Measurements from ENCODE around the gene MYL6B. TPM values are rescaled to one million over a fixed set of nuclear protein-coding genes. Genes with fewer than 3 reads are reported as not detected.

MYL6B gene
- total and polyA plus RNA-seq, 8 donors = 32.6 to 193 (median 161) TPM

- Histone ChIP-seq H3K9me3 (no peaks in the 10 kb centered on the region), H3K4me1 (peaks cover 21 to 45% of the 10 kb centered on the region in 2 donors), H3K27me3 (no peaks in the 10 kb centered on the region), H3K36me3 (peaks cover 0 to 60% of the 10 kb centered on the region in 2 donors), H3K27ac (peak overlapping the region; percentile 94 to 97), H3K4me3 (peak overlapping the region; percentile 47 to 88)
- no peak for TF ChIP-seq CTCF (IDR thresholded peaks at IDR 0.05)
- intact Hi-C loops (cut with DNase I) = no loop called here
- ATAC-seq (no peak), DNase-seq (no peak)
Measured at GRCh38 chr12:56160193-56160763, 7.9 kb downstream of the MYL6B start.

GRCh38 chr12:56160894-56161689, 8.7 kb downstream of the MYL6B start:
- H3K36me3 ChIP-seq = peaks cover 0 to 68% of the 10 kb centered on the region in 2 donors
- H3K27ac ChIP-seq = peak overlapping the region; percentile 94 to 97
- DNase-seq (no peak), ATAC-seq (no peak)
- intact Hi-C loops (cut with DNase I) = no loop called here
- H3K4me1 ChIP-seq = peaks cover 21 to 45% of the 10 kb centered on the region in 2 donors
- TF ChIP-seq CTCF (IDR thresholded peaks at IDR 0.05) = no peak
- no peaks in the 10 kb centered on the region for H3K27me3 ChIP-seq
- H3K4me3 ChIP-seq = peak overlapping the region; percentile 47 to 88
- no peaks in the 10 kb centered on the region for H3K9me3 ChIP-seq

GRCh38 chr12:56161690-56162351, 9.4 kb downstream of the MYL6B start:
- DNase-seq (no peak), ATAC-seq (no peak)
- intact Hi-C loops (cut with DNase I) = no loop called here
- H3K27me3 ChIP-seq = no peaks in the 10 kb centered on the region
- peaks cover 18 to 43% of the 10 kb centered on the region in 2 donors for H3K4me1 ChIP-seq
- peak overlapping the region in 1 of 2 donors; percentile 94 for H3K27ac ChIP-seq
- H3K4me3 ChIP-seq = peak overlapping the region in 1 of 2 donors; percentile 88
- TF ChIP-seq CTCF (IDR thresholded peaks at IDR 0.05) = no peak
- H3K9me3 ChIP-seq = no peaks in the 10 kb centered on the region
- peaks cover 0 to 75% of the 10 kb centered on the region in 2 donors for H3K36me3 ChIP-seq

GRCh38 chr12:56162468-56163290, 10.3 kb downstream of the MYL6B start:
- Histone ChIP-seq H3K36me3 (peaks cover 0 to 83% of the 10 kb centered on the region in 2 donors), H3K4me3 (no peak overlapping the region), H3K27me3 (no peaks in the 10 kb centered on the region), H3K9me3 (no peaks in the 10 kb centered on the region), H3K27ac (no peak overlapping the region), H3K4me1 (peaks cover 16 to 40% of the 10 kb centered on the region in 2 donors)
- ATAC-seq = no peak
- intact Hi-C loops (cut with DNase I) = no loop called here
- no peak for TF ChIP-seq CTCF (IDR thresholded peaks at IDR 0.05)
- no peak for DNase-seq

Data from left lung (tissue), 10 donors.